Measurements from ENCODE around the gene FGF12. TPM values are rescaled to one million over a fixed set of nuclear protein-coding genes. Genes with fewer than 3 reads are reported as not detected.

FGF12 gene
- total and polyA plus RNA-seq, 11 donors, result 21.8 to 420 (median 265) TPM

DNA sequence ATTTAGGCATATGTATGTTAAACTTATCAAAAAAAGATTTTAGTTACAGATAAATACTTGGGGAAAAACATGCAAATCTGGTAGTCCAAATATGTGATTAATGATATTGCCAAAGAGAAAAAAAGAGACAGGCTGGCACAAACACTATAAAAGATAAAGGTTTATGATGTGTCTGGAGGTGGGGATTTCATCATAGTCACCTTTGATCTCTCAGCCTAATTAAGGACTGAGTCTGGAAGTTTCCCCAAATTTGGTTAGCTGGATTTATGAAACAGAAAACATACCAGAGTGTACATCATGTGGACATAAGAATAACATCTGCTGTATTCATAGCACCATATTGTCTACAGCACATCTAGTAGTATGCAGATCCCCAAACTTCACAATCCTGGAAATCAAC is 157.0 kb downstream of the FGF12 start:
- no peak for TF ChIP-seq POLR2A (IDR thresholded peaks at IDR 0.05)
- TF ChIP-seq, protein P1, sequence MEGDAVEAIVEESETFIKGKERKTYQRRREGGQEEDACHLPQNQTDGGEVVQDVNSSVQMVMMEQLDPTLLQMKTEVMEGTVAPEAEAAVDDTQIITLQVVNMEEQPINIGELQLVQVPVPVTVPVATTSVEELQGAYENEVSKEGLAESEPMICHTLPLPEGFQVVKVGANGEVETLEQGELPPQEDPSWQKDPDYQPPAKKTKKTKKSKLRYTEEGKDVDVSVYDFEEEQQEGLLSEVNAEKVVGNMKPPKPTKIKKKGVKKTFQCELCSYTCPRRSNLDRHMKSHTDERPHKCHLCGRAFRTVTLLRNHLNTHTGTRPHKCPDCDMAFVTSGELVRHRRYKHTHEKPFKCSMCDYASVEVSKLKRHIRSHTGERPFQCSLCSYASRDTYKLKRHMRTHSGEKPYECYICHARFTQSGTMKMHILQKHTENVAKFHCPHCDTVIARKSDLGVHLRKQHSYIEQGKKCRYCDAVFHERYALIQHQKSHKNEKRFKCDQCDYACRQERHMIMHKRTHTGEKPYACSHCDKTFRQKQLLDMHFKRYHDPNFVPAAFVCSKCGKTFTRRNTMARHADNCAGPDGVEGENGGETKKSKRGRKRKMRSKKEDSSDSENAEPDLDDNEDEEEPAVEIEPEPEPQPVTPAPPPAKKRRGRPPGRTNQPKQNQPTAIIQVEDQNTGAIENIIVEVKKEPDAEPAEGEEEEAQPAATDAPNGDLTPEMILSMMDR (IDR thresholded peaks at IDR 0.05), result no peak
- Histone ChIP-seq H3K27me3 (no peaks in the 10 kb centered on the region), H3K9me3 (no peaks in the 10 kb centered on the region), H3K27ac (peak overlapping the region; percentile 70 to 88 (median 77)), H3K36me3 (no peaks in the 10 kb centered on the region), H3K4me1 (peaks cover 0 to 28% (median 9%) of the 10 kb centered on the region in 12 donors), H3K4me3 (peak overlapping the region in 1 of 12 donors; percentile 56)
- intact Hi-C loops (cut with DNase I), result loop anchor here in 4 of 10 donors (2.0 to 10.0 kb wide), 4 partner anchors 66 to 157 kb away; partner anchors contain the start of gene FGF12 (in 3 of the 4)
- ATAC-seq (no peak), DNase-seq (no peak)

DNA sequence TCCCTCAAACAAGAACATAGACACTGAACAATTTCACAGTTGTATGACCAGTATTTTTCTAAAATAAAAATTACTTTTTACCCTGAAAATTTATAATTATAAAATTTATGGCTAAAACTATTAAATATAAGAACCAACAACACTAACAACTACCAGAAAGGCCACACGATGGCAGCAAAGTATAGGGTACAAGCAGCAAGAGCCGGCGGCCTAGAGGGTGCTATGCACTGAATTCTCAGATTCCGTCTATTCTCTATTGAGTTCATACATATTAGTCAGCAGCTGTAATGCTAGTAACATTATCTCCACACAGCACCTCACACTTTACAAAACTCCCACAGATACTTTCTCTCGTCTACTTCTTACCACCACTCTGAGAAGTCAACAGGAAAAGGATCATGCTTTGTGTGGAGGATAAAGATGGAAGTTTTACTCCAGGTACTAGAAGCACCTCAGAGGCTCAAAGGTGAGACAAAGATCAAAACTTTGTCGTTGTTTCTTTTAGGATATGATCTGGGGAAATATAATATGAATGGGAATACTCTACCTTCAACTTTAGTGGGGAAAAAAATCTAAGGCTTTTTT is 160.5 kb downstream of the FGF12 start:
- Histone ChIP-seq H3K4me1 (peaks cover 0 to 37% (median 9%) of the 10 kb centered on the region in 12 donors), H3K36me3 (no peaks in the 10 kb centered on the region), H3K27ac (peak overlapping the region in 8 of 12 donors; percentile 4 to 55 (median 48)), H3K4me3 (peak overlapping the region in 2 of 12 donors; percentile 0 to 12), H3K27me3 (no peaks in the 10 kb centered on the region), H3K9me3 (no peaks in the 10 kb centered on the region)
- peak; percentile 56 to 75 (median 68) for ATAC-seq
- intact Hi-C loops (cut with DNase I), result loop anchor here (1.0 to 10.0 kb wide), 17 partner anchors 92 to 1008 kb away; partner anchors contain the start of gene FGF12 (in 1 of the 10)
- TF ChIP-seq, protein P1 (IDR thresholded peaks at IDR 0.05), result peak; percentile 70 to 91 (median 82)
- TF ChIP-seq POLR2A (IDR thresholded peaks at IDR 0.05), result no peak
- 6 to 10% (median 7%) methylated on average over 6 of the region's 6 CpGs for WGBS, 4 donors
- peak; percentile 61 to 74 (median 69) for DNase-seq

DNA sequence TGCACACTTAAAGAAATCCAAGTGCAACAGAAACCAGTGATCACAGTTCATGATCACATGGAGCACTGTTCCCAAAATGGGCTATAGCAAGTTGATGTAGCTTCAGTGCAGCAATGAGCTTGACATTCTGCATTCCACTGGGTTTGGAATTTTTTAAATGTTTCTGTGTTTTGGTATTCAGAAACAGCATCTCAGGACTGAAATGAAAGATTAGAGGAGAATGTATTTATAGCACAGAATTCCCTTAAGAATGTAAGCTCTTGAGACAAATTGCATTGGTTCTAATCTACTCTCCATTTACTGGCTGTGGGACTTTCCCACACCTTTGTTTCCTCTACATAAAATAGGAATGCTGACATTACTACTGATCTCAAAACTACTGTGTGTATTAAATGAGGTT is 162.7 kb downstream of the FGF12 start:
- intact Hi-C loops (cut with DNase I), result loop anchor here in 9 of 10 donors (5.0 to 10.0 kb wide), 10 partner anchors 90 to 1010 kb away; partner anchors contain the start of gene FGF12 (in 1 of the 9)
- TF ChIP-seq, protein P1 (IDR thresholded peaks at IDR 0.05), result no peak
- no peak for TF ChIP-seq POLR2A (IDR thresholded peaks at IDR 0.05)
- H3K27ac ChIP-seq, result no peak overlapping the region
- H3K27me3 ChIP-seq, result no peaks in the 10 kb centered on the region
- no peaks in the 10 kb centered on the region for H3K9me3 ChIP-seq
- ATAC-seq, result no peak
- peaks cover 0 to 17% (median 0%) of the 10 kb centered on the region in 12 donors for H3K4me1 ChIP-seq
- no peak overlapping the region for H3K4me3 ChIP-seq
- no peaks in the 10 kb centered on the region for H3K36me3 ChIP-seq
- no peak for DNase-seq

DNA sequence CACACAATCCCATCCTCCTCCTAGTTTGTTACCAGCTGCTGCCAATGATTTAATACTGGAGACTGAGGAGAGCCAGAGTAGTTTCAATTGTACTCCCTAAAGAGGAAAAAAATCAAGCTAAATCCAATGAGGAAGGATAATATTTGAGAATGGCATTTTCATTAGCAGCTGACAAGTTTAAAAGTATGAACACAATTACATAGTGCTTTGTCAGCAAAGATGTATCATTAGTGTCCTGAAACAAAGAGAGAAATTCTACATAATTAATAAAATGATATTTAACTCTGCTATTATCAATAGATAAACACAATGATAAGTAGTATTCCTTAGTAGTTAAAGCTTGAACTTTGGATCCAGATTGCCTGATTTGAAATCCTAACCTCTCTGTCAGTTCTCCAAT is 163.9 kb downstream of the FGF12 start:
- no peak for ATAC-seq
- DNase-seq, result no peak
- intact Hi-C loops (cut with DNase I), result loop anchor here in 6 of 10 donors (10.0 kb wide), 4 partner anchors 89 to 1011 kb away; no protein-coding TSS in a partner anchor
- Histone ChIP-seq H3K4me3 (no peak overlapping the region), H3K27me3 (no peaks in the 10 kb centered on the region), H3K36me3 (no peaks in the 10 kb centered on the region), H3K9me3 (no peaks in the 10 kb centered on the region), H3K4me1 (peaks cover 0 to 17% (median 0%) of the 10 kb centered on the region in 12 donors), H3K27ac (no peak overlapping the region)
- TF ChIP-seq, protein P1 (IDR thresholded peaks at IDR 0.05), result no peak
- no peak for TF ChIP-seq POLR2A (IDR thresholded peaks at IDR 0.05)
